HCEC 1CT (cell line): Measurements from ENCODE around the gene KDELR3.

Experiments
- DNase-seq: peaks from one replicate; pipeline ENCODE4 v3.0.0-alpha.2; 2017

The KDELR3 gene

DNA sequence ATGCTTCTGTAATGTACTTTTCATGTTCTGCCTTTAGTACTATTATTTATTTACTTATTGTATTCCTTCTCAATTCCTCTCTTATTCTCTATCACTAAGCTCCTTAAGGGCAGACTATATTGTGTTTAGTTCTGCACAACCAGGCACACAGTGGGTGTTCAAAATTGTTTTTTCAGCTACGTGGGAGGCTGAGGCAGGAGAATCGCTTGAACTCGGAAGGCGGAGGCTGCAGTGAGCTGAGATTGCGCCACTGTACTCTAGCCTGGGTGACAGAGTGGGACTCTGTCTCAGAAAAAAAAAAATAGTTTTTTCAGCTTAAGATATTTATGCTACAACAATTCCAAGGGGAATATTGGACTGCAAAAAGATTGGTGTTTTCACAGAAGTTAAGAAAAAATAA, 55.6 kb downstream of the KDELR3 start:
- no peak for DNase-seq

DNA sequence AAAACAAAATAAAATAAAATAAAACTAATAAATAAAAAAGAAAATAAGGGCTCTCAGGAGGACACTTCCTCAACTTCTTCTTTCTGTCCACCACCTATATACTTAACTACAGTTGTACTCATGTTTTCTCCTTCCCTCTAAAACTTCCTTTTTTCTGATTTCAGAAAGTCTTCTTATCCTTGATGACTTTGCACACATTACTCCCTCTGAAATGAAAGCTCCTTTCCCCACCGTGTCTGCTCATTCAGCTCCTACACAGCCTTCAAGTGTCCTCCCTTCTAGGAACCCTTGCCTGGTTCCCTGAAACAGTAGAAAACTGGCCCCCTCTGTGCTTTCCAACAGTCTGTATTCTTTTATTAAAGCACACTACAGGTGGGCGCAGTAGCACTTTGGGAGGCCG, 56.5 kb downstream of the KDELR3 start:
- DNase-seq = no peak

DNA sequence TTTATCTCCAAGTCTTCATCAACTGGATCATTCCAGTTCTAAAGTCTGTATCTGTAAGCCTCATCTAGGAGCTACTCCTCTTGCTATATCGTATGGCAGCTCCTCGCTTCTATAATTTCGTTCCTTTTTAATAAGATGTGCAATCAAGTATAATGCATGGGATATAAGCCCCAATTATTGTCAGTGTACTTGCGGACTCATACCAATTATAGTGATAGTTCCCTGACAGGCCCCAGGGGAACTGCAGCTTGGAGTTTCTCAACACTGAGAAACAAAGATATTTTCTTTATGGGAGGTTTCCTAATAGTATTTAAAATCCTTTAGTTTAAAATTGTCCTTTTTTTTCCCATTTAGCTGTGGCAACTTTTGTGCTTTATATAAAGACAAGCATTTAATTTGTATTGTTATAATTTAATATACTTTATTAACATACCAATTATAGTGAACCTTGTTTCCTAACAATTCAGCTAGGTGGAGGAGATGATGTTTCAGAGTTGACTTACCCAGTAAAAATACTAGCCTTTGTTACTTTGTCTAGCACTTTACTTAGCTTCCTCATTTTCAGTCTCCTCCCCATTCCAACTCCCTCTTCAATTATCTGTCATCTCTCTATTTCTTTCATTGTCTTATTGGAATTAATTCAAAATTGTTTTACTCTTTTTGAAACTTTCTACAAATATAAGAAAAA, 63.5 kb downstream of the KDELR3 start:
- no peak for DNase-seq
